ENCODE measurements around the gene TRAF7.

TRAF7 gene

DNA sequence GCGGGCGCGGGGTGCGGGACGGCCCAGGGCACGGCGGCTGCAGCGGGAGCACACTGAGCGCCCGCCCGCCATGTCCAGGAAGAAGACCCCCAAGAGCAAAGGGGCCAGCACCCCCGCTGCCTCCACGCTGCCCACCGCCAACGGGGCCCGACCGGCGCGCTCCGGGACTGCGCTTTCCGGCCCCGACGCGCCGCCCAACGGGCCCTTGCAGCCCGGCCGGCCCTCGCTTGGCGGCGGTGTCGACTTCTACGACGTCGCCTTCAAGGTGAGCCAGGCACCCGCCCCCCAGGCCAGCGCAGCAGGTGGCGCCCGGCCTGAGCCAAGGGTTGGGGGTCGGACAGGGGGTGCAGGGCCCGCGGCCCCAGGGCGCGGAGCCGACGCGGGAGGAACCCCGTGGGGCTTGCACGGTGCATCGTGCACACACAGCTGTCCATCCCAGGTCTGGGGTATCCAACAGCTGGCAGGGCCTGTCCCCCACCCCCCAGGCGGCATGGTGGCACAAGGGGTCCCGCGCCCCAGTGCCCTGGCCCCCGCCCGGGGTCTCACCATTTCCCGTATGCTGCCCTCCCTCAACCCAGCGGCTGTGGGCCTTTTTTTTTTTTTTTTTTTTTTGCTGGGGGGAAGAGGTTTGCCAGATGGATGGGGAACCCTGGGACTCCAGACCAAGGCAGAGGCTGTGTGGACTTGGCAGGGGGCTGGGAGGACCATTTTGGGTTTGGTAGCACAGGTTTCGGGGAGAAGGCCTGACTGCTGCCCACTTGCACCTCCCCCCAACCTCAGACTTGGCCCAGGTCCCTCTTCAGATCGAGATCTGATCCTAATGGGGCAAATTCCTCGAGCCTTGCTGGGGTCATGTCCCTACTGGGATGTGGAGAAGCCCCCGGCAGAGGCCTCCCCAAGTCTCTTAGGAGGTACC is 6.6 kb upstream of the TRAF7 start:
- DNase-seq = no peak

DNA sequence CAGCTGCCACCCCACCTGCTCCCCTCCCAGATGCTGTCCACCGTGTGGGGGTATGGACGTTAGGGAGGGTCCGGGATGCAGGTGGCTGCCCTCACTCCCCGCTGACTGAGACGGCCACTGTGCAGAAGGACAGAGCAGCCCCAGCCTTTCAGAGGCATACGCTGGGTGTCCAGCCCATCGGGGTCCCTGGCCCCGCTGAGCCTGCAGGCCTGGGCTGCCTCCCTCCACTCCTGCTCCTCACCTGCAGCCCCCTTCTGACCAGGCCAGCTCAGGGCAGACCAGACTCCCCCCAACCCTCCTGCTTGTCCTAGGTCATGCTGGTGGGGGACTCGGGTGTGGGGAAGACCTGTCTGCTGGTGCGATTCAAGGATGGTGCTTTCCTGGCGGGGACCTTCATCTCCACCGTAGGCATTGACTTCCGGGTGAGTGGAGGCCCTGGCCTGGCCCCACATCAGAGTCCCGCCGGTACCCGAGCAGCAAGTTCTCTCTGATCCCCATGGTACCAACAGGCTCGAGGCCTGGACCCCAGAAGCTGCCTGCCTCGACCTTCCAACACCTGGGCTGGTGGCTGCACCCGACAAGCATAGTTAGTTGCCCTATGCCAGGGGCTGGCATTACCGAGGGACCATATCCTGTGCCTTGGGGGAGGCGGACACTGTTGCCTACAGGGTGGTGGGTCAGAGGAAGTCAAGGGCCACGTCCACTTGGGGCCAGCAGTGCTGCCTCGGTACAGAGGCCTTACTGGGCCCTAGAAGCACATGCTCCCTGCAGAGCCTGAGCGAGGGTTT is 5.8 kb upstream of the TRAF7 start:
- DNase-seq = no peak

DNA sequence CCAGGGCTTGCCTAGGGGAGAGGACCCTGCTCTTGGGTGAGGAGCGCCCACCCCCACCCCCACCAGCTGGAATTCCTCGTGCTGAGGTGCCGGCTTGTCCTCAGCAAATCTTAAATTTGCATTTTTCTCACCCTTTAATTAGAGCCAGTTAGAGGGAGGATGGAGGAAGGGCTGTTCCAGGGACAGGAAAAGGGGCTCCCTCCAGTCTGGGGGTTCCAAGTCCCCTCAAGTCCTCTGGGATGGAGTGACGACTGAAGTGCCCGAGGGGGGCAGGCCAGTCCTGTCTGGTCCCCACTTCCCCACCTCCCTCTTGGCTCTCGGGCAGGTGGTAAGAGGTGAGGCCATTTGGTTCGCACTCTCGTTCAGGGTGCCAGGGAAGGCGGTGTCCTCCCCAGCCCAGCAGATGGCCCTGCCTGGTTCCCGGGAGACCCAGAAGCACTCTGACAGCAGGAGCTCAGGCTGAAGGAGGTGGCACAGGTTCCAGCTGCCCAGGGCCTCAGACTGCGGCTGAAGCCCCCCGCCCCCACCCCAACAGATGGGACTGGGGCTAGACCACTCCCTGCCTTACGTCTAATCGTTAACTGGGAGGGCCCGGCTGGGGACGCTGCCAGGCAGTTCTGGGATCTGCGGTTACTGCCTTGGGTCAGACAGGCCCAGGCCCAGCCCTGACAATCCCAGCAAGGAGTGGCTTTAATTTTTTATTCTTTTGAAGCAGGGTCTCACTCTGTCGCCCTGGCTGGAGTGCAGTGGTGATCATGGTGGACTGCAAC is 5.0 kb upstream of the TRAF7 start:
- peak; percentile 77 for DNase-seq

DNA sequence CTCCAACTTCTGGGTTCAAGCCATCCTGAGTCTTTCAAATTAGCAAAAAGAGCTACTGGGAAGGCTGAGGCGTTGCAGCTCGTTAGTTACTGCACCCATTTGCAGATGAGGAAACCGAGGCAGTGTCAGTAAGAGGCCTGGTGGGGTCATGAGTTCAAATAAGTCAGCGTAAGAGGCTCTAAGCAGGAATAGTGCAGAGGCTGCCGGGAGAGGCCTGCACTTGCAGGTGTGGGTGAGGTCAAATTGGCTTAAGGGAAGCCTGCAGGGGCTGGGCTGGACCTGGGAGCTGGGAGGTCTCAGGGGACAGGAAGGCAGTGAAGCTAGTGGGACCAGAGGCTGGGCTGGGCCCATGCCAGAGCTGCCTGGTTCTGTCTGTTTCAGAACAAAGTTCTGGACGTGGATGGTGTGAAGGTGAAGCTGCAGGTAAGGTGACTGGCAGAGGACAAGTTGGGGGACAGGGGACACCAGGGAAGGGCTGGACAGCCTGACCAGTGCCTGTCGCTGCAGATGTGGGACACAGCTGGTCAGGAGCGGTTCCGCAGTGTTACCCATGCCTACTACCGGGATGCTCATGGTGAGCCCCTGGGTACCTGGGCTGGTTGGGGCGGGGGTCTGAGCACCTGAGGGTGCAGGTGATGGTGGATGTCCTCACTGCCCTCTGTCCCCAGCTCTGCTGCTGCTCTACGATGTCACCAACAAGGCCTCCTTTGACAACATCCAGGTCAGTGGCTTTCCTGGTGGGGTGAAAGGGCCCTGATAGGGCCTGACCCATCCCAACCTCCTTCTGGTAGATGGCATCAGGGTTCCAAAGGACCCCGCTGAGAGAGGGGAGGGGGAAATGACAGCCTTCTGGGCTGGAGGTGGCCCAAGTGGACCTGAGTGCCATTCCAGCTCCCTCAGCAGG is 4.1 kb upstream of the TRAF7 start:
- DNase-seq = no peak

DNA sequence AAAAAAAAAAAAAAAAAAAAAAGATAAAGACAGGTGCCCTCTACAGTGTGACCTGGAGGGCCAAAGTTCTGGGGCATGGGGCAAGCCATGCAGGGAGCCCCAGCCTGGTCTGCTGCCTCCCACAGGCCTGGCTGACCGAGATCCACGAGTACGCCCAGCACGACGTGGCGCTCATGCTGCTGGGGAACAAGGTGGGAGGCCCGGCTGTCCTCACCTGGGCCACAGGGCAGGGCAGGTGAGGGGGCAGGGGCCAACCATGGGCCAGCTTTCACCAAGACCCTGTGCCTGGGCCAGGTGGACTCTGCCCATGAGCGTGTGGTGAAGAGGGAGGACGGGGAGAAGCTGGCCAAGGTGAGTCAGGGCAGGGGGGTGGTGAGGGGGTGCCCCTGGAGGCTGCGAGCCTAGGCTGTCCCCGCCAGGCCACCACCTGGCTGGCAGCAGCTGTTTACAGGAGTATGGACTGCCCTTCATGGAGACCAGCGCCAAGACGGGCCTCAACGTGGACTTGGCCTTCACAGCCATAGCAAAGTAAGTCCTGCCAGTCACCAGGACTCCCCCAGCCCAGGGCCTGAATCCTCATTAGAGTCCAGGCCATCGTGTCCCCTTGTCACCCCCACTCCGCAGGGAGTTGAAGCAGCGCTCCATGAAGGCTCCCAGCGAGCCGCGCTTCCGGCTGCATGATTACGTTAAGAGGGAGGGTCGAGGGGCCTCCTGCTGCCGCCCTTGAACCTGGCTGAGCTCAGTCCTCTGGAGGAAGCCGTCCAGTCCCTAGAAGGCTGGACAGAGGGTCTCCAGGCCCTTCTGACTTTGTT is 2.7 kb upstream of the TRAF7 start:
- DNase-seq = no peak

DNA sequence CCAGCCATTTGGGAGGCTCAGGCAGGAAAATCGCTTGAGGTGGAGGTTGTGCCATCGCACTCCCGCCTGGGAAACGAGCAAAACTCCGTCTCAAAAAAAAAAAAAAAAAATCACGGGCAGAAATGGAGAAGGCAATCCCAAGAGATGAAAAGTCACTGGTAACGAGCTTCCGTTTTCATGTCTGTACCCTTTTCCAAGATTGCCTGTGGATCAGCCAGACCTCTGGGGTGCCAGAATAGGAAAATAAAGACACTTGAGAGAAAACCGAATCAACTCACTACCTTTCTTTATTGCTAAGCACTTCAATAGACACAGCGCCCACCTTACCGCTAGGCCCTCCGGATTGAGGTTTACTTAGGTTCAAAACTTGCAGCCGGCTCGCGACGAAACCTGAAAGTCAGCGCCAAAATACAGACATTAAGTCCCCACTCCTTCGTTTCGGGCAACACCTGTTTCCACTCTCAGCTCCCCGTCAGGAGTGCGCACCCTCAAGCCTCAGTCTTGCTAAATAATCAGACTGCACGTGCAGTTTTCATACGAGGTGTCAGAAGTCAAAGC is 970 bp upstream of the TRAF7 start:
- DNase-seq = no peak

DNA sequence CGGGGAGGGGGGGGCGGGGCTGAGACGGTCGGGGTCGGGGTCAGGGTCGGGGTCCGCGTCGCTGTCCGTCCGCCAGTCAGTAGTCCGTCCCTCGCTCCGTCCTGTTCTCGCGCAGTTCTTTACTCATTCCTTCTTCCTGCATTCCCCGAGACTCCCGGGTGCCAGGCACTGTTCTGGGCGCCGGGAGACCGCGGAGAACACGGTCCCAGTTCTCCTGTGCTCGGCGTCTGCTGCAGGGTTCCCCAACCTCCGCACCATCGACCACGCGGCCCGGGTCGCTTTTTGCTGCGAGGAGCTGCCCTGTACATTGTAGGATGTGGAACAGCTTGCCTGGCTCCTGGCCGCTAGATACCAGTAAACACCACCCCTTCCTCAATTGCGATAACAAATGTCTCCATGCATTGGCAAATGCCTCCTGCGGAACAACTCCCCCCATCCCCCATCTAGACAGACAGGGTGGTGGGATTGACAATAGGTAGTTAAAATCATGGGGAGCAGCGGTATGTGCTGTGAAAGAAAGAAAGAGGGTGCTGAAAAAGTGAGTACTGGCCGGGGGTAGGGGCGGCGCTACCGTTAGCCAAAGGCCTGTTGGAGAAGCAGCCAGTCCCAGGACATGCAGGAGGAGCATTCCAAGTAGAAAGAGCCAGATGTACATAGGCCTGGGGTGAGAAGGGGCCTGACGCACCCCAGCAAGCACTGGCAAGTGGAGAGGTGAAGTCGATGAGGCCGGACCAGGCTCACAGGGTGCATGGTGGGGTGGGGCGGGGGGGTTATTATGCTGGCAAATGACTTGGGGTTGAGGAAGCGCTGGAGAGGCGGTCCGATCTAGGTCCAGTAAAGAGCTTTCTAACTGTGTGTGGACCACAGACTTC is 631 bp downstream of the TRAF7 start:
- DNase-seq = no peak

DNA sequence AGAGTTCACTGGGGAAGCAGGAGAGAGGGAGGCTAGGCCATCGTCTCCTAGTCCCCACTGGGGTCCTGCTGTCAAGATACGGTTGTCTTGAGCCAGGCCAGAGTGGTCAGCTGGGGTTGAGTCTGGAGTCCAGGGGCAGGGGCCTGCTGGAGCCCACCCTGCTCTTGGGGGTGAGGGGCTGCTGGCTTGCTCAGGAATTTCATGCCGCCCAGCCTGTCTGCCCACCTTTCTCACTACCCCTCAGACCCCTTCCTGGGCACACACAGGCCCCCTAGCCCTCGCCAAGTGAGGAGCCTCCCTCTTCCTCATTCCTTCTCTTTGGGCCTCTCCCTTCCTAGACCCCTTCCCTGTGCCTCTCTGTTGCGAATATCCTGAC is 1.3 kb downstream of the TRAF7 start:
- DNase-seq = no peak

DNA sequence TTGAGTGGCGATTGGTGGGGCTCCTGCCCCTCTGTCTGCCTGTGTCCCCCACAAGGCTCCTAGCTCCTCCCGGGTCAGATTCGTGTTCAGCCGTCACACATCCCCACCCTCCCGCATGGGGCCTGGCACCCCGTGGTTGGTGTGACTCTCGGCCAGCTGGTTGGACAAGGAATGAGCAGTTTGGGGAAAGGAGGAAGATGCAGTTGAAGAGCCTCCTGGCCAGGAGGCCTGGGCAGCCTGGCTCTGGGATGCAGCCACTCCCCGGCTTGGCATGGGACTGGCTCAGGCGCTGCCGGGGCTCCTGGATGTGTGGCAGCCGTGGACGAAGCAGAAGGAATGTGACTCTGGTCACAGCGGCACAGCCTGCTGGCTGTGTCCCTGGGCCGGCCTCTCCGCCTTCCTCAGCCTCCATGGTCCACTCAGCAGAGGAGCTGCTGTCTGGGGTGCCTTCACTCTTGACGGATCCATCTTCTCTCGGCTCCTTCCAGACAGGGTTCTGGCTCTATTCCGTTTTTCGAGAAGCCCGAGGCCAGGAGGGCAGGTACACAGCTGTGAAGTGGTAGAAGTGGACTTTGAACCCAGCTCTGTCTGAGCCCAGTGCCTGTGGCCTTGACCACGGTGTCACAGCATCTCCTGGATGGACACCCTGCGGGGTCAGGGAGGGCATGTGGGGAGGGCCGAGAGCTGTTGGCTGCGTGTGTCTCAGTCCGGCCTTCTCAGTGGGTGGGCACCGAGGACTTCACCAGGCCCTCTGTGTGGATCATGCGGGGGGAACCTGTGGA is 2.1 kb downstream of the TRAF7 start:
- DNase-seq = no peak

DNA sequence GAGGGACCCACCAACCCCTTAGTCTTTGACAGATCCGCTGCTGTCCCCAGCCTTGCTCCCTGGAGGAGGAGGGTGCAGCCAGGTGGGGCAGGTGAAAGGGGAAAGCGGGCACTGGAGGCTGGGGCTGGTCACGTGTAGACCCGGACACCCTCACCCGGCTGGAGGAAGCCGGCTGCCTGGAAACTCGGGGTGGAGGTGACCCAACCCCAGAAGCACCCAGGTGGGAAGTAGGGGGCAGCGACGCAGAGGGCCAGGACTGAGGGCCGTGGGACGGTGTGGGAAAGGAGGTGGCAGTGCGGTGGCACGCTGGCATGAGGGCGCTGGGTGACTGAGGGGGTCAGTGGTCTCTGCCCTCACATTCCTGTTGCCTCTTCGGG is 2.7 kb downstream of the TRAF7 start:
- no peak for DNase-seq

DNA sequence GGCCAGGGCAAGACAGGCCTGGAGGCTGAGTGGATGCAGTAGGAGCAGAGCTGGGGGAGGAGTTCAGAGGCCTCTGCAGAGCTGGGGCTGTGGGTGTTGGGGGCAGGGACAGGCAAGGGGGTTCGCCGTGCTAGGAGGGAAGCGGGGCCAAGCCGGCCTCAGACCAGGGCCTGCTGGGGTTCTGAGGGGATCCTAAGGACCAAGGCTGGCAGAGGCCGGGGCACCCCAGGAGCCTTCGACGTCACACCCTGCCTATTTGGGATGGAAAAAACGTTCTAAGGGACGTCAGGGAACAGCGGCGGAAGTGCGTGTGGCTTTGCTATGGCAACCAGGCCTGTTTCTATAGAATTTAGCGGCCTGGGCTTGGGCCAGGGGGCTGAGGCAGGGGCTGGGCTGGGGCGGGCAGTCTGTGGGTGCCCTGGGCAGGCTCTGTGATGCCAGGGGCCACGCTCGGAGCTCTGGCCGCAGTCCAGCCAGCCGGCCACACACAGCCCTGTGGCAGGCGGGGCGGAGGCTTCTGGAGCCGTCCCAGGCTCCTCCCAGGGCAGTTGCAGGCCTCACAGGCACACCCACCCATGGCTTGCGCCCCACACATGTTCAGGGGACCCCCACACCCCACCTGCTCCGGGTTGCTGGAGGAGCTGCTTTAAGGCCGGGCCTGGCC is 3.7 kb downstream of the TRAF7 start:
- DNase-seq = no peak

DNA sequence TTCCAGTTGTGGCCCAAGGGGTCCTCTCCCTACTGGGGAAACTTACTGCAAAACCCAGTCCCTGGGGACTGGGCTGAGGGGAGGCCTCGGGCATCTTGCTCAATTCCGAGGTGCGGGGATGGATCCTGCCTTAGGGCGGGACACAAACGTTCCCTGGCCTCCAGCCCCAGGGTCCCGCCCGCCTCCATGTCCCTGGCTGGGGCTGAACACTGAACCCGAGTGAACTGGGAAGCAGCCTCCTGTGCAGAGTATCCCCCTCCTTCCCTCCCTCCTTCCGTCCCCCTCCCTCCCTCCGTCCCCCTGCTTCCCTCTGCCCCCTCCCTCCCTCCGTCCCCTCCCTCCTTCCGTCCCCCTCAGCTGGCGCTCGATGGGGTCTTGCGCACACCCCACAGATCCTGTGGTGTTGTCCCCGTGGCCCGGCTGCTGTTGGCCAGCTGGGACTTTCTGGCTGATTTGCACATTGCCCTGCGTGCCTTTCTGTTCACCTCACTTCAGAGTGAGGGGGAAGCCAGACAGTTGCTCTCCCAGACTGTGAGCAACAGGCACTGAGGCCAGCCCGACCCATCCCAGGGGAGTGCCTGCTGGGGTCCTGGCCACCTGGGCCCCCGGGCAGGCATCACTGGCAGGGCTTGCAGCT is 5.5 kb downstream of the TRAF7 start:
- no peak for DNase-seq

DNA sequence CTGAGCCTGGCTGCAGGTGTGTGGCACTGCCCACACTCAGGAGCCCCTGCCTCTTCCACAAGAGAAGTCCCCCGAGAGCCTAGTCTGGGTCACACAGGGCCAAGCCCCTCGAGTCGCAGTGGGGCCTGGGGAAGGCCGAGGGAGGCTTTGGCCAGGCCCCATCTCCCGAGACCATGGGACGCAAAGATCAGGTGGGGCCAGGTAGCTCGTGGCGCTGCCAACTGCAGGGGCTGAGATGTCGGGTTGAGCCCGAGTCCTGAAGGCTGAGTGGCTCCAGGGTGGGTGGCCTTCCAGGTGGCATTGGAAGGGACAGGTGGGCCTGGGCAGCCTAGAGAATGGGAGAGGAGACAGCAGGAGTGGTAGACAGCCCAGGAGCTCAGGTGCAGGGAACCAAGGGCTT is 6.3 kb downstream of the TRAF7 start:
- DNase-seq = no peak

DNA sequence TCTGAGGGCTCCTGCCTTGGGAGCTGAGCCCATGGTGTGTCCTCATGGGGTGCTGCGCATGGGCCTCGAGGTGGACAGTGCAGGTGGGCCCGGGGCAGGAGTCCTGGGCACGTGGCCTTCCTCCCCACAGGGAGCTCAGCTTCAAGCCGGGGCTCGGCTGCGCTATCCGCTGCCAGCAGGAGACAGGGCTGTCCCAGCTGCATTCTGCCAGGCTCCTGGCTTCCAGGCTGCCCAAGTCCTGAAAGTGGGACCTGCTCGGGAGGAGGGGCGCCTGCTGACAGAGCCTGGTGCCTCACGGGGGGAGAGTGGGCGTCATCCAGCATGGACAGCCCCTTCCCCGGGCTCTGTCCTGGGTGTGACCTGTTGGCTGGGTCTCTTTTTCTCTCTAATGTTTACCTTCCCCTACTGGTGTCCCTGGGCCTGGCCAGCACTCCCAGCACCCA is 7.1 kb downstream of the TRAF7 start:
- DNase-seq = no peak

DNA sequence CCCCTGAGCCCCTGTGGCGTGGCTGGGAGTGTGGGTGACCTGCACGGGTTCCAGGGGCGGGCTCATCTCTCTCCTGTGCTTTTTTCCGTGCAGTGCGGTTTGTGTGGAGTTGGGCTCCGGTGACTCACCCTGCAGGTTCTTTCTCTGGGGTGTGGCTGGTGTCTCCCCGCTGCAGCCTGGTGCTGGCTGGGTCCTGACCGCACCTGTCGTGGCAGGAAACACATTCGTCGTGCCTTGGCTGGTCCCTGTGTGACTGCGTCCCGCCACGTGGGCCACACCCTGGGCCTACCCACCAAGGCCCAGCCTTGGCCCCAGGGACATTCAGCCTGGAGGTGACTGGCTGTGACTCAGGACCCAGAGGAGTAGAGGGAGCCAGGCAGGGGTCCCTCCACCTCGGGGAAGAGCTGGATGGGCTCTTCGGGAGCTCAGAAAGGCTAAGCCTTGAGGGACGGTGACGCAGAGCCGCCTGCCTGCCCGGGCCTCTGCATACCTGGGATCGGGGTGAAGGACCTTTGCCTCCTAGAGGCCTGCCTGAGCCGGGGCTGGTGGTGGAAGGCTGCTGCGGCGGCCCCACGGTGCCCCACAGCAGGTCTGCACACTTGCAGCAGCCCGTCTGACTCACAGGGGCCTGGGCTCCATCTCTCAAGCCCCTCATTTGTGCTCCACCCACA is 7.8 kb downstream of the TRAF7 start:
- DNase-seq = no peak

DNA sequence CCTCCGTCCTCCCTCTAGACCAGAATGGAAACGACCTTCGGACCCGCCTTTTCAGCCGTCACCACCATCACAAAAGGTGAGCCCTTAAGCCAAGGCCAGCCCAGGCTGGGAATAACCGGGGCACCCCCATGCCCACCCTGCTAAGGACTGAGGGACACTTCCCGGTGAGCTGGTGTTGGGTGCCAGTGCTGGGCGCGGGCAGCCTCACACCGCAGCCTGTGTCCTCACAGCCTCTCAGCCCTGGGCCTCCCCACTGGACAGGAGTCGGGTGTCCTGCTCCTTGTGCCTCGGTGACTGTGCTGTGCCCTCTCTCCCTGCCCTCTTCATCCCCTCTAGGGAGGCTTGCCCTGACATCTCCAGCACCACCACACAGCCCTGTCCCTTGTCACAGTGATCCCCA is 10.3 kb downstream of the TRAF7 start:
- no peak for DNase-seq

DNA sequence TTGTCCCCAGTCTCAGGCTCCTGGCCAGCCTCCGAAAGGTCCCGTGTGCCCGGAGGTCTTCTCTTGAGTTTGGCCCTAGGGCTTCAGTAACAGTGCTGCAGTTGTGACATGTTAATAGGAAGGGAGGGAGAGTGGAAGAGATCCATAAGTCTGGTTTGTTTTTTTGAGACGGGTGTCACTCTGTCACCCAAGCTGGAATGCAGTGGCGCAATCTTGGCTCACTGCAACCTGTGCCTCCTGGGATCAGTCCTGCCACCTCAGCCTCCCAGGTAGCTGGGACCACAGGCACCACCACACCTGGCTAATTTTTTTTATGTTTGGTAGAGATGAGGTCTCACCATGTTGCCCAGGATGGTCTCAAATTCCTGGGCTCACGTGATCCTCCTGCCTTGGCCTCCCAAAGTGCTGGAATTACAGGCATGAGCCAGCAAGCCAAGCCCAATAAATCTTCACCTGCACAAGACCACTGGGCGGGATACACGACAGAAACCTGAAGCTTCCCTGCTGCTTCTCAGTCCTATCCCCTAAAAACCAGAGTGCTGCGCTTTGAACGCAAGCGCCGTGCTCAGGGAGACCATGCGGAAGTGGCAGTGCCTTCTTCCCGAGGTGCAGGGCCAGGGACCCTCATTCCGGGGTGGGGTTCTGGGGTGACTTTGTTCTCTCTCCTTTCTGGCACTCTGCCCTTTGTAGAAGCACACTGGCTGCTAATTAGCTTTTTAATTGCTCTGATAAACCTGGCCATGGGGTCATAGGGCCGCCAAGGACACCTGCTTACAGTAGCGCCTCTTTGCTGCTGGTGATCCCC is 10.9 kb downstream of the TRAF7 start:
- no peak for DNase-seq

Measured in NCI-H1092 treated with DMSO at 0.1 percent for 48 hours (cell line).